ENCODE measurements around the gene TRAP1. TPM values are rescaled to one million over a fixed set of nuclear protein-coding genes. Genes with fewer than 3 reads are reported as not detected.

Gene TRAP1
- polyA plus RNA-seq, 3 donors: 22.8 to 54.0 (median 22.9) TPM

GRCh38 chr16:3687021-3687420, 30.3 kb downstream of the TRAP1 start:
- Histone ChIP-seq H3K9ac (ENCODE audit: insufficient read depth, low read length, poor library complexity, severe bottlenecking) (no peak overlapping the region), H3K4me3 (replicated peaks in 1 of 3; ENCODE audit: low read depth in 2 of 3, low read length in 3 of 3) (no peak overlapping the region), H3K79me2 (ENCODE audit: insufficient read depth, low read length) (no peaks in the 10 kb centered on the region), H4K20me1 (ENCODE audit: insufficient read depth, low read length) (no peaks in the 10 kb centered on the region), H3K27me3 (ENCODE audit: control insufficient read depth in 2 of 2, insufficient read depth in 2 of 2, low read length in 2 of 2) (no peaks in the 10 kb centered on the region), H3K9me3 (replicated peaks in 1 of 2; ENCODE audit: control insufficient read depth in 1 of 2, insufficient read depth in 1 of 2, low read length in 2 of 2) (no peaks in the 10 kb centered on the region), H3K4me2 (replicated peaks; ENCODE audit: extremely low read depth, low read length, poor library complexity, severe bottlenecking) (no peak overlapping the region), H2AFZ (ENCODE audit: insufficient read depth, low read depth, low read length, poor library complexity, severe bottlenecking) (no peak overlapping the region), H3K36me3 (replicated peaks in 1 of 2; ENCODE audit: control insufficient read depth in 1 of 2, insufficient read depth in 2 of 2, low read length in 2 of 2) (peaks cover 25 to 51% of the 10 kb centered on the region in 2 donors), H3K4me1 (ENCODE audit: control insufficient read depth in 1 of 2, insufficient read depth in 2 of 2, low read length in 2 of 2) (peaks cover 6 to 7% of the 10 kb centered on the region in 2 donors), H3K27ac (ENCODE audit: low read depth in 1 of 2, low read length in 2 of 2) (no peak overlapping the region)
- no peak for DNase-seq
- peaks cover 45 to 65% of the 10 kb centered on the region in 2 donors for H3K36me3 Mint-ChIP-seq
- peaks cover 1 to 4% (median 4%) of the 10 kb centered on the region in 3 donors for H3K27me3 Mint-ChIP-seq (ENCODE audit: low read depth in 3 of 3)
- H3K4me3 Mint-ChIP-seq: no peak overlapping the region
- TF ChIP-seq CTCF (IDR thresholded peaks at IDR 0.05): no peak
- intact Hi-C loops (cut with micrococcal nuclease): no loop called here
- peaks cover 10% of the 10 kb centered on the region for H3K4me1 Mint-ChIP-seq
- H3K9me3 Mint-ChIP-seq: peaks cover 0 to 2% (median 0%) of the 10 kb centered on the region in 7 donors
- 80% methylated on average over 2 of the region's 7 CpGs for WGBS (ENCODE audit: insufficient coverage)
- H3K27ac Mint-ChIP-seq: peak overlapping the region in 2 of 7 donors; percentile 12 to 31

GRCh38 chr16:3681206-3681605, 36.1 kb downstream of the TRAP1 start:
- Histone ChIP-seq H2AFZ (ENCODE audit: insufficient read depth, low read depth, low read length, poor library complexity, severe bottlenecking) (no peak overlapping the region), H3K79me2 (ENCODE audit: insufficient read depth, low read length) (no peaks in the 10 kb centered on the region), H3K4me3 (replicated peaks in 1 of 3; ENCODE audit: low read depth in 2 of 3, low read length in 3 of 3) (no peak overlapping the region), H4K20me1 (ENCODE audit: insufficient read depth, low read length) (no peaks in the 10 kb centered on the region), H3K27ac (ENCODE audit: low read depth in 1 of 2, low read length in 2 of 2) (no peak overlapping the region), H3K27me3 (ENCODE audit: control insufficient read depth in 2 of 2, insufficient read depth in 2 of 2, low read length in 2 of 2) (no peaks in the 10 kb centered on the region), H3K9me3 (replicated peaks in 1 of 2; ENCODE audit: control insufficient read depth in 1 of 2, insufficient read depth in 1 of 2, low read length in 2 of 2) (no peaks in the 10 kb centered on the region), H3K9ac (ENCODE audit: insufficient read depth, low read length, poor library complexity, severe bottlenecking) (no peak overlapping the region), H3K36me3 (replicated peaks in 1 of 2; ENCODE audit: control insufficient read depth in 1 of 2, insufficient read depth in 2 of 2, low read length in 2 of 2) (peaks cover 44 to 62% of the 10 kb centered on the region in 2 donors), H3K4me1 (ENCODE audit: control insufficient read depth in 1 of 2, insufficient read depth in 2 of 2, low read length in 2 of 2) (no peaks in the 10 kb centered on the region), H3K4me2 (replicated peaks; ENCODE audit: extremely low read depth, low read length, poor library complexity, severe bottlenecking) (no peak overlapping the region)
- TF ChIP-seq CTCF (IDR thresholded peaks at IDR 0.05): no peak
- 100% methylated on average over 1 of the region's 3 CpGs for WGBS (ENCODE audit: insufficient coverage)
- H3K36me3 Mint-ChIP-seq: peaks cover 50 to 77% of the 10 kb centered on the region in 2 donors
- DNase-seq: no peak
- H3K27me3 Mint-ChIP-seq (ENCODE audit: low read depth in 3 of 3): peaks cover 0 to 2% (median 0%) of the 10 kb centered on the region in 3 donors
- intact Hi-C loops (cut with micrococcal nuclease): no loop called here
- H3K27ac Mint-ChIP-seq: no peak overlapping the region
- peaks cover 0 to 2% (median 0%) of the 10 kb centered on the region in 7 donors for H3K9me3 Mint-ChIP-seq
- peaks cover 3% of the 10 kb centered on the region for H3K4me1 Mint-ChIP-seq
- no peak overlapping the region for H3K4me3 Mint-ChIP-seq

All from CD14-positive monocyte (primary cell).